Dedifferentiated amniotic fluid mesenchymal stem cell (primary cell): ENCODE measurements around the gene PTBP1.

ENCODE experiments used
- DNase-seq: peaks from one replicate; pipeline ENCODE4 v3.0.0-alpha.2; 2016; ENCODE audit errors: extremely low spot score

PTBP1 gene

DNA sequence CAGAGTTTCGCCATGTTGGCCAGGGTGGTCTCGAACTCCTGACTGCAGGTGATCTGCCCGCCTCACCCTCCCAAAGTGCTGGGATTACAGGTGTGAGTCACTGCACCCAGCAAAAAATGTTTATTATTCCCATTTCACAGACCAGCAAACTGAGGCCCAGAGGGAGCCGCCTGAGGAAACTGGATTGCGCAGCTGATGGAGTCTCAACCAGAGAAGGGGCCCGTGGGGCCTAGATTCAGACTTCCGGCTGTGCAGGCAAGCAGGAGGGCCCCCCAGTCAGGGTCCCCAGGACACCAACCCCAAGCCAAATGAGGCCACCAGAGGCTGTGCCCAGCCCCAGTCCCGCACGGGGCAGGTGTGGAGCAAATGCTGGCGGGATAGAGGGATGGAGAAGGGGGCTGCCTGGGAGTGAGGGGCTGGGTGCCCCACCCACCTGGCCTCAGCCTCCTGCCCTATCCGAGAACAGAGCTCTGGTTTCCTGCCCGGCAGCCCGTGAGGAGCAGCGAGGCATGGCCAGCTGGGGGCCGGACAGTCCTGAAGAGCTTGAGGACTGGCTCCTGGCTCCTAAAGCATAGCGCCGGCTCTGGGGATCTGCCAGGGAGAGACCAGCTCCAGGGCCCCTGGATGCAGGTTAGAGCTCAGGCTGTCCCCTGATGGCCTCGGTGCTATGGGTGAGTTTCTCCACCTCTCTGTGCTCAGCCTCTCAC, 24.4 kb upstream of the PTBP1 start:
- DNase-seq: no peak

DNA sequence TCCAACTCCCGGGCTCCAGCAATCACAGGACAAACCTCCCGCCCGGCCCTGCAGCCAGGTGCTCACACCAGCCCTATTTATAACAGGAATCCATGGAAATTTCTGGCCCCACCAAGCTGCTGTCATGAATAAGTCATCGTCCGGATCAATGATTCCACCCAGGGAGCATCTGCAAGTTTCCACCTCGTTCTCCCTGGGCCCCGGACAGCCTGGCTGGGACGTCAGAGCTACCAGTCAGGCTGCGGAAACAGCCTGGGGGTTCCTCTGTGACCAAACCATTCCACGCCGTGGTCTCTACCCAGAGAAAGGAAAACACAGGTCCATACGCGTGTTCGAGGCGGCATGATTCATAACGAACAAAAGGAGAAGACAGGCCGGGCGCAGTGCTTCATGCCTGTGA, 20.7 kb upstream of the PTBP1 start:
- DNase-seq: no peak

DNA sequence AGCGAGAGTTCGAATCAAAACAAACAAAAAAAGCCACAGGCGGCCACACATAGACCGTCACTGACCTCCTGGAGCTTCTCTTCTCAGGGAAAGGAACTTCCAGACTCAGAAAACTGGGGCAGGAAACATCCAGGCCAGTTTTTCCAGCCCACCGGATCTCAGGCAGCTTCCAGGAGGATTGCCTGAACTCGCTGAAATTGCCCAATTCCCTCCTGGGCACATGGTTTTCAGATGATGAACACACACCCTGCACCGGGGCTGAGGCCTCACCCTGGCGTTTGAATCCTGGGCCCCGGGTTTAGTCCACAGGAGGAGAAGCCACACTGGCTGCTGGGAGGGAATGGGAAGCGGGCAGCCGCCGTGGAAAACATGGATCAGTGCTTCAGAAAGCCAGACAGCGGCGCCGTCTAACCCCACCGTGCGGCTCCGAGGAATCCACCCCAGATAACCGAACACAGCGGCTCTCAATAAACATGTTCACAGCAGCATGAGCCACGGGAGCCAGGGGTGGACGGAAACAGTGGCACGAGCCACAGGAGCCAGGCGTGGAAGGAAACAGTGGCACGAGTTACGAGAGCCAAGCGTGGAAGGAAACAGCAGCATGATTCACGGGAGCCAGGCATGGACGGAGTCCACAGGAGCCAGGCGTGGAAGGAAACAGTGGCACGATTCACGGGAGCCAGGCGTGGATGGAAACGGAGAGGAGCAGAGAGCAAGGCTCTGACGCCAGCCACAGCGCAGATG, 18.2 kb upstream of the PTBP1 start:
- peak; percentile 94 for DNase-seq

DNA sequence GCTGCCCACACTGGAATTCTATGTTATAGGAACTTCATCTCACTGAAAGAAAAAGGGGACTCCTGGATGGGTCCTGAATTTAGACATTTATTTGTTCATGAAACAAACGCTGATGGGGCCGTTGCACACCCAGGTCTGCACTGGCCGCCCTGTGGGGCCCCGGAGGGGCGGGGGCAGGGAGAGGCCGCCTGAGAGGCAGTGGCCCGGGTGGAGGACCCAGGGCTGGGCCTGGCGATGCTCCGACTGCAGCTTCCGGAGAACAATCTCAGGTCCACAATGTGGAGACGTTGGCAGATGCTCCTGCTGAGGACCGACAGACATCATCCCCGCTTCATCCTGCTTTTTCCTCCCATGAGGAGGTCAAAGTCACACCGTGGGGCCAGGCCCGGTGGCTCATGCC, 16.3 kb upstream of the PTBP1 start:
- no peak for DNase-seq

DNA sequence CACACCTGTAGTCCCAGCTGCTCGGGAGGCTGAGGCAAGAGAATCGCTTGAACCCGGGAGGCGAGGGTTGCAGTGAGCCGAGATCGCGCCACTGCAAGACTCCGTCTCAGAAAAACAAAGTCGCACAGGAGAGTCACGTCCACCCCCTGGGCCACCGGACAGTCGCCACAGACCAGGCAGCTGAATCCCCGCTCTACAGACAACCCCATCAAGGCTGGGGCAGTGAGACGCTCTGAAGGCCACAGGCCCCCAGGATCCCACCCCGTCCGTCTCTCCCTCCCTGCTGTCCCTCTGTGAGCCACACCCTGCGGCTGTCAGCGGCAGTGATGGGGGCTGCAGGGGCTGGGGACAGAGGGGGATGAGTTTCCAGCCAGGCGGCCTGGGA, 15.5 kb upstream of the PTBP1 start:
- DNase-seq: no peak

DNA sequence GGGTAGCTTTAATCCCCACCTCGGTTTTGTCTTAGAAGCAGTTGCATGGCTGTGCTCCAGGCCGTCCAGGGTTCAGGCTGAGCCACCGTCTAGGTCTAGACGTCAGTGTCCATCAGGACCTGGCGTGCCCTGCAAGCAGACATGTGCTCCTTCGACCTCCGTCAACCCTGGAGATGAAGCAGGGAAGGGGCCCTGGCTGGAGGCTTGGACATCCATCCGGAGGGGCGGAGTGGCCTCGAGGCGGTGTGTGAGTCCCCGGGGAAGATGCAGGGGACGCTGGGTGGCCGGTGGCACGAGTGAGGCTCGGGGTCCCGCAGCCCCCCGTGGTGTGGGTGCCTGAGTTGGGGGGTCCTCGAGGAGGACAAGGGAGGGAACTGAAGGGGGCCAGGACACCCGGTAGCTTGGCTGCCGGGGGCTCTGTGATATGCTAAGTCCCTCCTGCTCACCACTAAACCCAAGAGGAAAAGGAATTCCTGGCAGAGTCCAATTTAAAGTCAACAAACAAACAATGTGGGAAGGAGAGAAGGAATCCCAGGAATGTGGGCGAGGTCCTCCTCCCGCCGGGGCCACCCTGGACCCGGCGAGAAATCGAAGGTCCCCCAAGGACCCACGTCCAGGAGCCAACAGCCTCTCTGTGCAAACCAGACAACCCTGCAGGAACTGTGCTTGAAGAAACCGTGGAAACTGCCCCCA, 14.9 kb upstream of the PTBP1 start:
- peak; percentile 75 for DNase-seq

DNA sequence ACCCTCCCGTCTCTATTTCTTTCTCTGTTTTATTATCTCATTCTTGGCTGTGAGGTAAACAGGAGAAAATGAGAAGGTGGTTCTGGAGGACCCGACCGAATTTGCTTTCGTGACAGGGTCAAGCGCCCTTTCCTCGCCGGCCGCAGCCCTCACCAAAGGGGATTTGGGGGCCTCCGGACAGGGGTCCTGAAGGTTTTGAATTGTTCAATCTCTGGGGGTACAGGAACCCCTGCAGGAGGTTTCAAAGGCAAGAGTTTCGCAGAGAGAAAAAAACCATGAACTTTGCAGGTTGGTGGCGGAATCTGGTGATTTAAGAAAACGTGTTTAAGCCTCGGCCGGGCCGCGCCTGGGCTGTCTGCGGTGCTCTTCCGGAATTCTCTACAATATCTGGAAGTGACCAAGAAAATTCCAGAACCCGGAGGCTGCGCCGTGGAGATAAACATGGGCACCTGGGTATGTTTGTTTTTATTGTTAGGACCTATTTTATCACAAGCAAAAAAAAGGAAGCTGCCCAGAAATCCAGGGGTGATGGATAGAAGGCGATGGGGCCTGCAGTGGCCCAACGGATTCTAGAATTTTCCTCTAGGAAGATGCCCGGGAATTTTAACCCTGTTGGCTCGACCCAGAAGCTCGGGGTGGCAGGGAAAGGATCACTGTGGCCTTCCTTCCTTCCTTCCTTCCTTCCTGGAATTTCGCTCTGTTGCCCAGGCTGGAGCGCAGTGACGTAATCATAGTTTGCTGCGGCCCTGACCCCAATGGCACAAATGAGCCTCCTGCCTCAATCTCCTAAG, 14.2 kb upstream of the PTBP1 start:
- no peak for DNase-seq

DNA sequence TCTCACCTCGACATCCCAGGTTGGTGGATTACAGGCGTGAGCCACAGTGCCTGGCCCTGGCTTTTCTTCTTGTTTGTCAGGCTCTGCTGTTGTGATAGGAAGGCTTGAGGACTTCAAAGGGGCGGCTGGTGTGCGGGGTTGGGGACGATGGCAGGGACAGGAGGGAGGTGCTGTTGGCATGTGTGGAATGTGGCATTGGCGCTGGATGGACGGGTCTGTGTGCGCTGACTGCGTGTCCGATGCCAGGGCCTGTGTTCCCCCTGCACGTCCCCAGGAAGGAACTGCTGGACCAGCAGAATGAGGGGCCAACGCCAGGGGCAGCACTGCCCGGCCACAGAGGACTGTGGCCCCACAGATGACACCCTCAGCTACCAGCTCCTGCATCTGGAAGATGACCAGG, 12.7 kb upstream of the PTBP1 start:
- DNase-seq: no peak

DNA sequence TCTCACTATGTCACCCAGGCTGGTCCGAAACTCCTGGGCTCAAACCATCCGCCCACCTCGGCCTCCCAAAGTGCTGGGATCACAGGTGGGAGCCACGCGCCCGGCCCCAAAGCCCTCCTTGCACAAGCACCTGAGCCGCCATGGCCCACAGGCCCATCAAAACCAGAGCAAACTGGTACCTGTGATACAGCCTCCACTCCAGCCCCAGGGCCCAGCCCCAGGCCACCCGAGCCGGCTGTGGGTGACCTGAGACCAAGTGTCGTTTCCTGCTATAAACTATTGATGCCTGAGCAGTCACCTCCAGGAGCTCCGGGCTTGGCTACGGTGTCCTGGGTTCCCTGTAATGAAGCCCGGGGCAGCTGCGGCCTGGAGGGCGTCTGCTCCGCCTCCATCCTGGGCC, 9.7 kb upstream of the PTBP1 start:
- DNase-seq: no peak

DNA sequence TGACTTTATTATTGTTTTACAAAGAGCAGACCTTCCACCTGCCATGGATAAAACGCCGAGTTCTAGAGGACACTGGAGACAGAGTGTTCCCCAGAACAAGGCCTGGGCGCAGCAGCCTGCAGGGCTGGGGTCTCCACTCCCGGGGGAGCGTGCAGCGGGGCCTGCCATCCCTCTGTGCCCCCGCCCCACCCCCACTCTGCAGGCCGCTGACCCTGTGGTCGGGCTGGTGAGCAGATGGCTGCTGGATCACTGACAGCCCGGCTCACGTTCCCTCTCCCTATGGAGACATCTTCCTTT, 8.6 kb upstream of the PTBP1 start:
- no peak for DNase-seq

DNA sequence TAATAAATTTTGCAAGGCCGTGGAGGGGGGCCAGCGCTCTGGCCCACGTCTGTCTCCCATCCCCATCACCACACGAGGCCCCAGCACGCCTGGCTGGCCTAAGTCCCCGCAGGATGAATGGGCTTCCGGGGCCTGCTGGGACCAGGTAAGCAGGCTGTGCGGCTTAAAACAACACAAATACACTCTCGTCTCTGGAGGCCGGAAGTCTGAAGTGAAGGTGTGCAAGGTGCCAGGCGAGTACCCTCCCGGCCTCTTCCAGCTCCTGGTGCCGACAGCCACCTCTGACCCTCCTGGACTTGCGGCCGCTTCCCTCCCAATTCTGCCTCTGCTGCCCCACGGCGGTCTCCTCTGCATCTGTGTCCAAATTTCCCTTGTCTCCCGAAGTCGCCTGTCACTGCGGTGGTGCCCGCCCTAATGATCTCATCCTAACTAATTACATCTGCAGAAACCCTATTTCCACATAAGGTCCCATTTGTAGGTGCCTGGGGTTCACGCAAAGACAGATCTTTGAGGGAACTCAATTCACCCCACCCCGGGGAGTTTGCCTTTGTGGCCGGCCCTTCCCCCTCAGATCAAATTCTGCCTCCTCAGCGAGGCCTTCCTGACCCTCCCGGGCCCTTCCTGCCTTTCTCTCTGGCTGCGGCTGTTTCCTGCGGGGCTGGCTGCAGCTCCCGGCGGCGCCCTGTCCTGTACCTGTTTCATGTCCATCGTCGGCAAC, 8.1 kb upstream of the PTBP1 start:
- DNase-seq: no peak

DNA sequence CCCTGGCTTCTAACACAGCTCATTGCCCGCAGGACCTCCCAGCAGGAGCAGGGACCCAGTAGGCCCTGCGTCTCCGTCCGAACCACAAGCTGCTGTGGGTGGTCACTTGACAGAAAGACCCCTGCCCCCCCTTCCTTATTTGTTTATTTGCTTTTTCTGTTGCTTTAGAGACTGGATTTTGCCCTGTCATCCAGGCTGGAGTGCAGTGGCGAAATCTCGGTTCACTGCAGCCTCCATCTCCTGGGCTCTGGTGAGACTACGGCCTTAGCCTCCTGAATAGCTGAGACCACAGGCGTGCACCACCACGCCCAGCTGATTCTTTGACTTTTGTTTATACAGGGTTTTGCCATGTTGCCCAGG, 7.6 kb upstream of the PTBP1 start:
- DNase-seq: no peak

DNA sequence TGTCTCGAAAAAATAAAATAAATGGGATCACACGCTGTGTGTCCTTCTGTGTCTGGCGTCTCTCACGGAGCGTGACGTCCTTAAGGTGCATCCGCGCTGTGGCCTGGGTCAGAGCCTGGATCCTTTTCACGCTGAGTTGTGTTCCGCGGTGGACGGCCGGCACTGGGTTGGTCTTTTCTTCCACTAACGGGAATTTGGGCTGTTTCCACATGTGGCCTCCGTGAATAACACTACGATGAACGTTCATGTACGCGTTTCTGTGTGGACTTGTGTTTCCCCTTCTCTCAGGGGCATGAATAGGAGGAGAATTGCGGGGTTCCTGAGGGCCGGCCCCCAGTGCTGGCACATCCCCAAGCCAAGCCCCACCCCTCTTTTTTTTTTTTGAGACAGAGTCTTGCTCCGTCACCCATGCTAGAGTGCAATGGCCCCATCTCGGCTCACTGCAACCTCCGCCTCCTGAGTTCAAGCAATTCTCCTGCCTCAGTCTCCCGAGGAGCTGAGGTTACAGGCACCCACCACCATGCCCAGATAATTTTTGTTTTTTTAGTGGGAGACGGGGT, 6.2 kb upstream of the PTBP1 start:
- DNase-seq: no peak

DNA sequence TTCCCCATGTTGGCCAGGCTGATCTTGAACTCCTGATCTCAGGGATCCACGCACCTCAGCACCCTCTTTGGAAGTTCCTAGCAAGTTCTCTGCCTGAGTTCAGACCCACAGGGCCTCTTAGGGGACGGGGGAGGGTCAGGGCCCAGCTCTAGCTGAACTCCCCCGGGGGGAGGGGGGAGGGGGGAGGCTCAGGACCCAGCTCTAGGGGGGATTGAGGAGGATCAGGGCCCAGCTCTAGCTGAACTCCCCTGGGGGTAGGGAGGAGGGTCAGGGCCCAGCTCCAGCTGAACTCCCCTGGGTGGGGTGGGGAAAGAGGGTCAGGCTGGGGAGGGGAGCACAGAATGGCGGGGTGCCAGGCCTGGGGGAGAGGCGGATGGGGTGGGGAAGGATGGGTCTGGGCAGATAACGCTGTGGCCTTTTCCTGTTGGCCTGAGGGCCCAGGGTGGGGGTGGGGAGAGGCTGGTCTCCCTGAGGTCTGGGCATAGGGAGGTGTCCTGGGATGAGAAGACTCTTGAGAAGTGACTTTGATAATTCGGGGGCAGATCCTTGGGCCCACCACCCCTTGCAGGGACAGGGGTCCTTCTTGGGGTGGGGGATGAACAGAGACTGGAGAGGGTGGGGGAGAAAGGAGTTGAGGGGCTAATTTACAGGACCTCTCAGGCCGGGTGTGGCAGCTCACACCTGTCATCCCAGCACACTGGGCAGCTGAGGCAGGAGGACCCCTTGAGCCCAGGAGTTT, 5.5 kb upstream of the PTBP1 start:
- DNase-seq: no peak

DNA sequence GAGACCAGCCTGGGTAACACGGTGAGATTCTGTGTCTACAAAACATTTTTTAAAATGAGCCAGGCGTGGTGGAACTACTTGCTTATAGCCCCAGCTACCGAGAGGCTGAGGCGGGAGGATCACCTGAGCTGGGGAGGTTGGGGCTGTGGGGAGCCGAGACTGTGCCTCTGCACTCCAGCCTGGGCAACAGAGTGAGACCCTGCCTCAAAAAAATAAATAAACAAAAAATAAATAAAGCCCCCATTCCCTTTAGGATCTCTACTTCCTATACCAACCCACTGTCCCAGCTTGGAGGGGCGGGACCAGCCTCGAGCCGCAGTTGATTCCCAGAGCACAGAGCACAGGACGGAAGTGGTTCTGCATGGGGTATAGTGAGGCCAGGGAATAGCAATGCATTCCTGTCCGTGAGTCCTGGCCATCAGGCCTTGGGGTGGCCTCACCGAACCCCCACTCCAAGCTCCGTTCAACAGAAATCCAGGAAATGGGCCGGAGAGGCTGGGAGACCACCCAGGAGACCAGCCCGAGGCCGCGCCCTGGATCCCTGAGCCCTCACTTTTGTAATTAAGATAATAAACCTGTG, 4.9 kb upstream of the PTBP1 start:
- no peak for DNase-seq

DNA sequence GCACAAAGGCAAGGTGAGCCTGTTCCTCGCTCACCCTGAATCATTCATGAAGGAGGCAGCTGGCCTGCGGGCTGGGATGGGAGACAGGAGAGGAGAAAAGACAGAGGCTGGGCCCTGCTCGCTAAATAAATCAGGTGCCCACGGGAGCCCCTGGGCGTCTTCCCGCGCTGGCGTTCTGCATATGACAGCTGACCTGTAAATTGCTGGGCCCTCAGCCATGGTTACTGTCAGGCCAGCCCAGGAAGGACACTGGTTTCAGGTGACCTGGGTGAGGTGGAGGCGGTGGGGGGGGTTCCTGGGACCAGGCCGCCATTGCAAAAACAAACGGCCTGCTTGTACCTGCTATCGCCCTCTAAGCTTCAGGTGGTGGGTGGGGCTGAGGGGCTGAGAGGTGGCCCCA, 3.4 kb upstream of the PTBP1 start:
- no peak for DNase-seq

DNA sequence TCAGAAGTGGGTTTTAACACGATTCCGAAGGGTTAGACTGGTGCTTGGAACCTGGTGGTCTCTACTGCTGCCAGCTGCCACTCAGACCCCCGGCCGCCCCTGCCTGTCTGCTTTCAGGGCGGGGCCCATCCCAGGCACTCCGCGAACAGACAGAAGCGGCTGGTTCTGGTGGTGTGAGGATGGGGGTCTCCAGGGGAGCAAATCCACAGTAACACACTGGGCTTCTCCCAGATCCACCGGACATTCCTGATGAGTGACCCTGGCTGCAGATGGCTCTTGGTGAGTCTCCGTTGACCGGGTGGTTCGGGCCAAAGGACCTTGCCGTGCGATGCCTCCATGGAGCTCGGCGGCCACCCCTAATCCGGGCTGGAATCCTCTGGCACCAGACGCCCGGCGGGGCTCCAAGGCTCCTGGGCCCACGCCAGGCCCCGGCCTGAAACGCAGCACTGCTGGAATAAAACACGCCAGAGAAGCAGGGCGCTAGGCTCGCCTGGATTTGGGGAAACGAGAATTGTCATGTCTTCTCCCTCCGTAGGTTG, 2.1 kb upstream of the PTBP1 start:
- no peak for DNase-seq

DNA sequence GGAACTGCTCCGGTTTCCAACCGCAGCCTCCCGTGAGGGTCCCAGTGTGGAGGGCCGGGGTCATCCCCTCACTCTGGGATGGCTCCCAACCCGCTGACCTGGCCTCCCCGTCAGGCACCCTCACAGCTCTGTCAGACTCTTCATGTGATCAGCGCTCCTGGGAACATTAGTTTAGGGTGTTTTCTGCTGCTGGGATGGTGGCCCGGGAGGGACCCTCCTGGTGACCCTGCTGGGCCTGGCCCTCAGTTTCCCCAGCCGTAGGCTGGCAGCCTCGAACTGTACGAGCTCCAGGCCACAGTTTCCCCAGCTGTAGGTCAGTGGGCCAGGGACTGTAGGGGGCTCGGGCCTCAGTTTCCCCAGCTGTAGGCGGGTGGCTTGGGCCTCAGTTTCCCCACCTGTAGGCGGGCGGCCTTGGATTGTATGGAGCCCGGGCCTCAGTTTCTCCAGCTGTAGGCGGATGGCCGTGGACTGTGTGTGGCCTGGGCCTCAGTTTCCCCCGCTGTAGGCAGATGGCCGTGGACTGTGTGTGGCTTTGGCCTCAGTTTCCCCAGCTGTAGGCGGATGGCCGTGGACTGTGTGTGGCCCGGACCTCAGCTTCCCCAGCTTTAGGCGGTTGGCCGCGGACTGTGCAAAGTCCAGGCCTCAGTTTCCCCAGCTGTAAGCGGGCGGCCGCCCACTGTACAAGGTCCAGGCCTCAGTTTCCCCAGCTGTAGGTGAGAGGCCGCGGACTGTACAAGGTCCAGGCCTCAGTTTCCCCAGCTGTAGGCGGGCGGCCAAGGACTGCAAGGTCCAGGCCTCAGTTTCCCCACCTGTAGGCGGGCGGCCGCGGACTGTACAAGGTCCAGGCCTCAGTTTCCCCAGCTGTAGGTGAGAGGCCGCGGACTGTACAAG, 1.3 kb upstream of the PTBP1 start:
- DNase-seq: no peak
